IPS-15b (cell line): ENCODE data around the gene UTRN.

Experiments used
- H3K27me3 ChIP-seq: one replicate; pipeline ENCODE4 v1.6.1; 2013; ENCODE audit warnings: low read length; ENCODE audit not compliant: control insufficient read depth, insufficient read depth
- H3K36me3 ChIP-seq: one replicate; pipeline ENCODE4 v1.6.1; 2013; ENCODE audit warnings: low read length; ENCODE audit not compliant: control insufficient read depth, insufficient read depth
- H3K4me1 ChIP-seq: one replicate; pipeline ENCODE4 v1.6.1; 2013; ENCODE audit warnings: mild to moderate bottlenecking, low read length; ENCODE audit not compliant: control insufficient read depth, insufficient read depth
- H3K4me3 ChIP-seq: one replicate; pipeline ENCODE4 v1.5.1; 2013; ENCODE audit warnings: low read depth, low read length
- H3K9ac ChIP-seq: one replicate; pipeline ENCODE4 v1.6.1; 2013; ENCODE audit warnings: low read depth, mild to moderate bottlenecking, low read length
- H3K9me3 ChIP-seq: one replicate; pipeline ENCODE4 v1.6.1; 2013; ENCODE audit warnings: mild to moderate bottlenecking, low read length; ENCODE audit not compliant: control insufficient read depth, insufficient read depth

The UTRN gene

GRCh38 chr6:144316862-144317195 lies 31.7 kb downstream of the UTRN start:
- Histone ChIP-seq H3K4me1 (peaks cover 8% of the 10 kb centered on the region), H3K4me3 (no peak overlapping the region), H3K9ac (no peak overlapping the region), H3K9me3 (no peaks in the 10 kb centered on the region), H3K27me3 (no peaks in the 10 kb centered on the region), H3K36me3 (no peaks in the 10 kb centered on the region)

- no peak overlapping the region for H3K9ac ChIP-seq
- H3K36me3 ChIP-seq: no peaks in the 10 kb centered on the region
- H3K27me3 ChIP-seq: no peaks in the 10 kb centered on the region
- peaks cover 13% of the 10 kb centered on the region for H3K4me1 ChIP-seq
- H3K9me3 ChIP-seq: no peaks in the 10 kb centered on the region
- H3K4me3 ChIP-seq: no peak overlapping the region
Measured at GRCh38 chr6:144317736-144318135, 32.6 kb downstream of the UTRN start.

DNA sequence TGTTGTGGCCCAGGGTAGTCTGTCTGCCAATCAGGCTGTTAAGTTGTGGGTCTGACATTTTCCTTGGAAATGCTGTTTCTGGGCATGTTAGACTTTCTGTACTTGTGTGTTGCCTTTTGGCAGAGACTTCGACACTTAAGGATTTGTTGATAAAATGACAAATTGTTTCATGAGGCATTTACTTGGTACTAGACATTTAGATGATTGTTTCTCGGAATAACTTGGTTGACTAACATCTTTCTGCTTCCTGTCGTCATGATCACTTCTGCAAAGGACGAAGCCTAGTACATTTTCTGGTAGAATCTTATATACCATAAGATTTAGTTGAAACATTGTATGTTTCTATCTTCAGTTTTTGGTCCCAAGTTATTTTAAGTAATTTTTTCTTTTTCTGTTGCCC lies 34.1 kb downstream of the UTRN start:
- Histone ChIP-seq H3K9me3 (no peaks in the 10 kb centered on the region), H3K27me3 (no peaks in the 10 kb centered on the region), H3K4me3 (no peak overlapping the region), H3K4me1 (peaks cover 13% of the 10 kb centered on the region), H3K9ac (no peak overlapping the region), H3K36me3 (no peaks in the 10 kb centered on the region)

- Histone ChIP-seq H3K4me1 (peaks cover 25% of the 10 kb centered on the region), H3K9me3 (no peaks in the 10 kb centered on the region), H3K36me3 (no peaks in the 10 kb centered on the region), H3K9ac (no peak overlapping the region), H3K4me3 (no peak overlapping the region), H3K27me3 (no peaks in the 10 kb centered on the region)
Measured at GRCh38 chr6:144320741-144321140, 35.6 kb downstream of the UTRN start.

DNA sequence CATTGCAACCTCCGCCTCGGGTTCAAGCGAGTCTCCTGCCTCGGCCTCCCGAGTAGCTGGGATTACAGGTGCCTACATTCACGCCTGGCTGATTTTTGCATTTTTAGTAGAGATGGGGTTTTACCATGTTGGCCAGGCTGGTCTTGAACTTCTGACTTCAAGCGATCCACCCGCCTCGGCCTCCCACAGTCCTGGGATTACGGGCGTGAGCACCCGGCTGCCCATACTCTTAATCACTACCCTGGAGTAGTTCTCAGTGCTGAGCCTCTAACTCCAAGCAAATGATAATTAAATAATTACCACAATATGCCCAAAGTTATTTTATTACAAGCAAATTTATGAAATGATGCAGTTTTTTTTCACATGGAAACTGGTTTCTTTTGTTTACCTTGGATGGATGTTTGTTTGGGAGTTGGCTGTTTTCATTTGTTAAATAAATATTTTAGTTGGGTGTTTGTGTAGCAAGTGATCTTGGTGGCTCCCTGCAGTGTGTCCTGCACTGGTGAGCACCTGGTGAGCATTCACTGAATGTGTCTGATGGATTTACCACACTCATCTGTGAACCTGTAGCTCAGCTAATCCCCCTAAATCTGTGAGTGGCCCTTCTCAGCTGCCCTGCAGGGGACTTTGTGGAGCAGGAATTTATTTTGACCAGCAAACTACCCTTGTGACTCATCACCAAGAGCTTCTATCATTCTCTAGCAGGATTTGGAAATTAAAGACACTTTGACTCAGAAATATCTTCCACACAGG lies 36.9 kb downstream of the UTRN start:
- H3K27me3 ChIP-seq: no peaks in the 10 kb centered on the region
- no peak overlapping the region for H3K4me3 ChIP-seq
- no peaks in the 10 kb centered on the region for H3K36me3 ChIP-seq
- H3K9ac ChIP-seq: no peak overlapping the region
- no peaks in the 10 kb centered on the region for H3K9me3 ChIP-seq
- H3K4me1 ChIP-seq: peaks cover 32% of the 10 kb centered on the region

DNA sequence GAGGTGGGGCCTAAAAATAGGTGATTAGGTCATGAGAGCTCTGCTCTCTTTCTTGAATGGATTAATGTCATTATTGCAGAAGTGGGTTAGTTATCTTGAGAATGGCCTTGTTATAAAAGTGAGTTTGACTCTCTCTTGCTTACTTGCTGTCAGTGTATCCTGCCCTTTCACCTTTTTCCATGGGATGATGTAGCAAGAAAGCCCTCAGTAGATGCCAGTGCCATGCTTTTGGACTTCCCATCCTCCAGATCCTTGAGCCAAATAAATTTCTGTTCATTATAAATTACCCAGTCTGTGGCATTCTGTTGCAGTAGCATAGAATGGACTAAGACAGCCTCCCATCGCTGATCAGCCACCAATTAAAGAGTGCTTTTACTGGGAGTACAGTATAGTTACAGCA lies 40.1 kb downstream of the UTRN start:
- H3K27me3 ChIP-seq: no peaks in the 10 kb centered on the region
- no peaks in the 10 kb centered on the region for H3K9me3 ChIP-seq
- H3K4me3 ChIP-seq: no peak overlapping the region
- H3K4me1 ChIP-seq: peaks cover 47% of the 10 kb centered on the region
- H3K9ac ChIP-seq: no peak overlapping the region
- no peaks in the 10 kb centered on the region for H3K36me3 ChIP-seq

GRCh38 chr6:144326393-144326792 lies 41.3 kb downstream of the UTRN start:
- no peaks in the 10 kb centered on the region for H3K27me3 ChIP-seq
- H3K4me1 ChIP-seq: peaks cover 48% of the 10 kb centered on the region
- H3K9ac ChIP-seq: no peak overlapping the region
- H3K36me3 ChIP-seq: no peaks in the 10 kb centered on the region
- no peak overlapping the region for H3K4me3 ChIP-seq
- H3K9me3 ChIP-seq: no peaks in the 10 kb centered on the region

DNA sequence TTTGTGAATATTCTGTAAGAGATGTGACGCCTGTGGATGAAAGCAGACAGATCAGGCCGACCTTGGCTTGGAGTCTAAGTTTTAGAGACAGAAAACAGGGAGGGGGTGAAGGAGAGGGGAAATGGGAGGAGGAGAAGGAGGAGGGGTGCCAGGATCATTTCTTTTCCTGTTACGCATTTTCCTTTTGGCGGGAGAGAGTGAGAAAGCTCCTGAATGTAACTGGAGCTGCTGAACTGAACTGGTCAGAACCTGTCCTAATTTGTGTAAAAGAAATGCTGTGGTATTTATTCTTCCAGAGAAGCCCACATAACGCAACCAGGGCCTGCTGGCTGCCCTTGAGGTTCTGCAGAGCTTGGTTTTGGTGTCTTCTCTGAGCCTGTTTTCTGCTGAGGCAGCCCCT lies 41.9 kb downstream of the UTRN start:
- H3K36me3 ChIP-seq: no peaks in the 10 kb centered on the region
- H3K9ac ChIP-seq: no peak overlapping the region
- no peak overlapping the region for H3K4me3 ChIP-seq
- no peaks in the 10 kb centered on the region for H3K9me3 ChIP-seq
- peaks cover 50% of the 10 kb centered on the region for H3K4me1 ChIP-seq
- H3K27me3 ChIP-seq: no peaks in the 10 kb centered on the region

DNA sequence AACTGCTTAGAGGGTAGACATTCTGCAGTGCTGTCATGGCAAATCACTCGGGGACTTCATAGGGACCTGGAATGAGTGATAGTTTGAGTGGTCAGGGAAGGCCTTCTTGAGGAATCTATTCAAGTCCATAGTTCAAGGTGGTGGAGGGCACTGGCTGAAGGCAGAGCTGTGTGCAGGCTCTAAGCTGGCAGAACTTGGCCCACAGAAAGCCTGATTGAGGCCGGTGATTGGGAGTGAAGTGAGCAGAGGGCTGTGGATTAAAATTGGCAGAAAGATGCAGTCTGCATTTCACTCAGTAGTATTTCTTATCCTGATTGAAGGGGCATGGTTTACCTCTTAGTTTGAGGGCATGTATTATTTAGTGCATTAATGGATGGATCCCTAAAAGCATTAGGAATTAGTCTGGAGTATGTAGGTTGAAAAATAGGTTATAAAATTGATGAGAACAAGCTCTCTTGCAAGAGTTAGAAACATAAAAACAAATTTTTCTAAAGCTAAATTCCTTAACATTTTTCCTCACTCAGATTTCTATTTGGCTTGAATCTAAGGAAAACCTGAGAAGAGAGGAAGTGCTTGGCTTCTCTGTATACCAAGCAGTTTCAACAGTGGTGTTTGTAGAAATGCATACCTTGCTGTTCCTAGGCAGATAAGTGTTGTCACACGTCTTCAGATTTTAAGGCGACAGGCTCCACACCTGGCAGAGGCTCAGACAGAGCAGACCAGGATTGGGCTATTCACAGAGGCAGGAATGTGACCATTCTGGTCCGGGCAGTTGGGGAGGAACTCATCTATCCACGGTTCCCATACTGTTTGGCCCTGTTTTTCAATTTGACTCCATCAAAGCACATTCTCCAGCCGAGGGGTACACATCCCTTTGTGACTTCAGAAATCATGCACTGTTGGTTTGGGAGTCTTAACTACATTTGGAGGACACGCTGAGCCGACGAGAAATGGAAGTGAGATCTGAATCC lies 45.2 kb downstream of the UTRN start:
- Histone ChIP-seq H3K4me1 (peaks cover 41% of the 10 kb centered on the region), H3K36me3 (no peaks in the 10 kb centered on the region), H3K9ac (no peak overlapping the region), H3K27me3 (no peaks in the 10 kb centered on the region), H3K4me3 (no peak overlapping the region), H3K9me3 (no peaks in the 10 kb centered on the region)

DNA sequence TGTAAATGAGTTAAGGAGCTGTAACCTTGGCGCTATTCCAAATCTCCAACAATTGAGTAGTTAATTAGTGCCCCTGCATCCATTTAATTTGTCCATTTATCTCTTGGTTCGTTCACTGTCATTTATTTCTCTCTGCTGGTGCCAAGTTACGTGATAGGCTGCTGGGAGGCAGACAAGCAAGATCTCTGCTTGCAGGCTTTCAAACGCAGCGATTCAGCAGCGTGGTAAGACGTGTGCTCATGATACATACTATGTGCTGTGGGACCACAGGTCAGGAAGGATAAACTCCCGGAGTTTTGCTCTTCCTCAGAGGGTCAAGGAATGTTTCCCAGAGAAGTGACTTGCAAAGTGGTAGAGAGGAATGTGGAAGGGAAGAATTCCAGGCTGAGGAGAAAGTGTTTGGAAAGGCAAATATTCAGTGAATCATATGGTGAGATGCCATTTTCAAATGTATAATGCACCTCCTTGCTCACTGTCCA lies 46.4 kb downstream of the UTRN start:
- Histone ChIP-seq H3K27me3 (no peaks in the 10 kb centered on the region), H3K36me3 (no peaks in the 10 kb centered on the region), H3K9me3 (no peaks in the 10 kb centered on the region), H3K9ac (no peak overlapping the region), H3K4me3 (no peak overlapping the region), H3K4me1 (peaks cover 36% of the 10 kb centered on the region)

GRCh38 chr6:144332177-144332576 lies 47.0 kb downstream of the UTRN start:
- H3K9ac ChIP-seq: no peak overlapping the region
- H3K4me3 ChIP-seq: no peak overlapping the region
- no peaks in the 10 kb centered on the region for H3K27me3 ChIP-seq
- H3K36me3 ChIP-seq: no peaks in the 10 kb centered on the region
- H3K4me1 ChIP-seq: peaks cover 30% of the 10 kb centered on the region
- H3K9me3 ChIP-seq: no peaks in the 10 kb centered on the region
